IPS-11a (cell line): ENCODE results near the gene FOXP1.

ENCODE experiments used
- H3K4me3 ChIP-seq: one replicate; pipeline ENCODE4 v1.5.1; 2013; ENCODE audit warnings: low read depth, low read length, control low read depth

The FOXP1 gene

DNA sequence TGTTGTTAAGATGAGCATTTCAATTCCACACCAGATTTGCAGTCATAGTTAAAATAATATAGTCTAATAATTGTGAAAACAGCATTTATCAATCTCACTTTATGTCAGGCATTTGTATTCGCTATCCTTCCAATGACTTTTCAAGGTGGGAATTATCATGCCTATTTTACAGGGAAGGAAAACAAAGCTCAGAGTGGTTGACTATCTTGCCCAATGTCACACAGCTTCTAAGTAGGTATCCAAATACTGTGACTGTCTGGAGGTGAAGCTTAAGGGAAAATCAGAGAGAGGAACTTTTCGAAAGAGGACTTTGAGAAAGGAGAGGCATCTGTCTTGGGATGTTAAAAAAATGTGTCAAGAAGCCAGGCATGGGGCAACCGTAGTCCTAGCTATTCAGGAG lies 443.1 kb downstream of the FOXP1 start:
- H3K4me3 ChIP-seq = no peak overlapping the region

DNA sequence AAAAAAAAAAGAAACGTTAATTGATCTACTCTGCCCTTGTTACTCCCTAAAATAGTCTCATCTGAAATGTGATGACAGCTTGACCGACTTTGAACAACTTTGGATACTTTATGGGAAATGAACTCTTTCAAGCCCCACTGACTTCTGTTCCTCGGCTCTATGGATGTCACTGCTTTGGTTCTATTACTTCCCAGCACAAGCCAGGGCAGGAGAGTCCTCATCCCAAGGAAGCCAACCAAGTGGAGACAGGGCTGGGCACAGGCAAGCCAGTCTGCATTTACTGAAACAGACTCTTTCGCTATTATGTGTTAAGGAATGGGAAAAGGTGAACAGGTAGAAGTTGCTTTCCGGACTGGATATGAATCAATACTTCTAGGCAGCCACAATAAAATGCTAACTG lies 444.0 kb downstream of the FOXP1 start:
- H3K4me3 ChIP-seq = no peak overlapping the region

DNA sequence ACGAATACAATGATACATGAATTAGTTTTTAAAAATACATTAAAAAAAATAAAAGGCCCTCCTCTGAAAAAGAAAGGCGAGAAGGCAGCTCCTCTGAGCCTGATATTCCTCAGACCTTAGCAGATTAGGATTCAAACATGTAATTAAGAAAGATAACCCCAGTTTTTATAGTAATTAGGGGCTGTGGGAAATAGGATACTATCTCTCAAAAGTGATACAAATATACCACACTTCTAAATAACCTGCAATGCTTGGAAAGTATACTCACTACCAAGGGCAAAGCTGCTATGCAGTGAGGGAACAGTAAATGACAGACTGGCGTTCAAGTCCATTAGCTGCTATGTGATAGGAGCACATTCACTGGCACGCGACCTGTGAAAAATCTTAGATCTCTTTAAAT lies 445.1 kb downstream of the FOXP1 start:
- H3K4me3 ChIP-seq = no peak overlapping the region

DNA sequence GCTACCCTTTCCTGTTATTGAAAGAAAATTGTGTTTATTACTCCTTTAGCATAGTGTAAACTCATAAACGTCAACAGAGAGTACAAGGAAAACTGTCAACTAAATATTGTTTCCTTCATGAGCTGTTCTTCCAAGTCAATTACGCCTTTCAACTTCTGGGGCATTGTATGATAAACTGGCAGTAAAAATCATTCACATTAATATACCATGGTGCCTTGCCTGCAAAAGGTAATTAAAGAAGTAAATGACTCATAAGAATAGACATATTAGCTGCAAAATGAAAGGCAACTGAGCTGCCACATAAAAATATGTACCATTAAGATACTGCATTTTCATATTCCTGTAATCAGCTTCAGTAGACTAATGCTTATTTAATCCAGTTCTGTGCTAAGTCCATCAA lies 447.3 kb downstream of the FOXP1 start:
- H3K4me3 ChIP-seq = no peak overlapping the region

DNA sequence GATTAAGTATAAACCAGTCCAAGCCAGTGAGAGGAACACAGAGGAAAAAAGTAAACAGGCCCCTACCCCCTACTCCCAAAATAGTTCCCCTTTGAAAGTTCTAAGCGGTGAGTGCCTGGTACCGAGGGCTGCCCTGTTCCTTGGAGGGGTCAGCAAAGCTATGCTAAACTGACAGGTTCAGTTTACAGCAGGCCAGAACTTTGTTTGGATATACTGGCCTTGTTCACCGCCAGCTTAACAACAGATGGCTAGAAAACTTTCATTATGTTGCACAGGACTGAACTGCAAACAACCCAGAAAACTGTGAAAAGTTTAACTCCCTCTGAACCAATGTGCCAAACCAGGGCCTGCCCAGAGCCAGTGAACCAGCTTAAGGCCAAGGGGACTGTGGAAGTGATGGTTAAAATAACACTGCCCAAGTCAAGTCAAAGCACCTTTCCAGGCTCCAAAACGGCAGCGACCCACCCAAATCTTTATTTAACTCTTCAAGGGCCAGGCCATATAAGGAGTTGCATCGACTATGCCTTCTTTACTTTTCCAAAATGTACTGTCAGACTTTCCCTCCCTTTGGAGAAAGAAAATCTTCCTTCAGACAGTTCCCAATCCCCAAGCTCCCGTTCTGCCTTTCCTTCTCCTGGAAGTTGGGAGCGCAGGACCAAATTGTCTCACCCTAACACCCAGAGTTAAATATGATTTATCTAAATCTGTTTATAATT lies 448.0 kb downstream of the FOXP1 start:
- H3K4me3 ChIP-seq = no peak overlapping the region

DNA sequence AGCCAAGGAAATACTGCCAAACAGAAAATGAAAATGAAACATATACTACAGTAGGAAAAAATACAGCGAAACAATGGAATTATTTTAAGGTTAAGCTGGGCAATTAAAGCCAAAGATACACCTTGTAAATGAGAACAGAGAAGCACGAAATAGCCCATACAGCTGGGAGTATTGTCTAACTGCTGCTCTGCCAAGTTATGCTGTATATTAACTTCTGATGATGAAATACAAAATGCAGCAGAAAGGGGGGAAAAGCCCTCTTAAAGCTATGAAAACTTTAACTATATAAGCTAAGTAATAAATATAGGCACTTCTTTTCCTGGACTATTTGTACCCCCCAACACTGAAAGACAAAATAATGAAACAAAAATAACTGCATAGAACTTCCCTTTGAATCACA lies 449.0 kb downstream of the FOXP1 start:
- H3K4me3 ChIP-seq = no peak overlapping the region

DNA sequence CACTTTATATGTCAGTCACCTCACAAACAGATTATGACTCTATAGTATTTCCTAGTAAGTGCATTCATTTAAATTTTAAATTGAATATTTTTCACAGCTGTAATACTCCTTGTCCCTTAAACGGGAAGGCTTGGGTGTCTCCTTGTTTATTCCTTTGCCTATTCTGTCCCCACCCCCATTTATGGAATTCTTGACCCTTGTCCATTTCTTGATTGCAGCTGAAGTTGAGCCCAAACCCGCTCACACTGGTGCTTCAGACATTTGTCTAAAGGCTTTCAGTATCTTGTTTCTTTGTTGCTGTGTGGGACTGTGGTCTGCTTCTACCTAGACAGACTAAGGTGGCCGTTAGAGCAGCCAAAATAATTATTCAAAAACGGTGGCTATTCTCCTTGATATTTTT lies 449.7 kb downstream of the FOXP1 start:
- H3K4me3 ChIP-seq = no peak overlapping the region

DNA sequence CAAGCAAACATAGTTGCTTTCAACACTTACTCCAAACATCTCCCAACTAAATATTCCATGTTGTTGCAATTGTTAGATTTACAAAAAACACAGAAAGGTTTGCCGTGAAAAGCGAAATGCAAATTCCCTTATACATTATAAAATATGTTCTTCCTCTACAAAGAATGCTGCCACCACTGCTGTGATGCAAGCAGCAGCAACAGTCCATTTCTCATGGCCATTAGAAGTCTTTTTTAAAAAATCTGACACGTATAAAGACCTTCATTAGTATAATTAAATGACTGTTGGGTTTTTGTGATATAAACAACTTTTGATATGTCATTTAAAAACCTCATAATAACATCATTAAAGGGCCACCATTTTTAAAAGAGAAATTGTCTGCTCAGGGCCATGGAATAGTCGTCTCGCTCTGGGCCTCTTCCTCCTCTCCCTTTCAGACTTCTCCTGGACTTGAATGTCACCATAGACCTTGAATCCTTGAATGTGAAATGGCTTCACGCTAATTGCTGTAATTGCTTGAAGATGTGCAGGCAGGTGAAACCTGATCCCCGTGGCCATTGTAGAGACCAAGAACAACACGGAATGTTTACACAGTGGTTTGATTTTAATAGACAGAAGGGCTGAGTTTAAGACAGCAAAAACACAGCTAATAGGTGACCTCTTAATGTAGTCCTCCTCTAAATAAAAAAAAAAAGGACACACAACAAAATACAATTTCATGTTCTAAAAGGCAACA lies 450.4 kb downstream of the FOXP1 start:
- no peak overlapping the region for H3K4me3 ChIP-seq

DNA sequence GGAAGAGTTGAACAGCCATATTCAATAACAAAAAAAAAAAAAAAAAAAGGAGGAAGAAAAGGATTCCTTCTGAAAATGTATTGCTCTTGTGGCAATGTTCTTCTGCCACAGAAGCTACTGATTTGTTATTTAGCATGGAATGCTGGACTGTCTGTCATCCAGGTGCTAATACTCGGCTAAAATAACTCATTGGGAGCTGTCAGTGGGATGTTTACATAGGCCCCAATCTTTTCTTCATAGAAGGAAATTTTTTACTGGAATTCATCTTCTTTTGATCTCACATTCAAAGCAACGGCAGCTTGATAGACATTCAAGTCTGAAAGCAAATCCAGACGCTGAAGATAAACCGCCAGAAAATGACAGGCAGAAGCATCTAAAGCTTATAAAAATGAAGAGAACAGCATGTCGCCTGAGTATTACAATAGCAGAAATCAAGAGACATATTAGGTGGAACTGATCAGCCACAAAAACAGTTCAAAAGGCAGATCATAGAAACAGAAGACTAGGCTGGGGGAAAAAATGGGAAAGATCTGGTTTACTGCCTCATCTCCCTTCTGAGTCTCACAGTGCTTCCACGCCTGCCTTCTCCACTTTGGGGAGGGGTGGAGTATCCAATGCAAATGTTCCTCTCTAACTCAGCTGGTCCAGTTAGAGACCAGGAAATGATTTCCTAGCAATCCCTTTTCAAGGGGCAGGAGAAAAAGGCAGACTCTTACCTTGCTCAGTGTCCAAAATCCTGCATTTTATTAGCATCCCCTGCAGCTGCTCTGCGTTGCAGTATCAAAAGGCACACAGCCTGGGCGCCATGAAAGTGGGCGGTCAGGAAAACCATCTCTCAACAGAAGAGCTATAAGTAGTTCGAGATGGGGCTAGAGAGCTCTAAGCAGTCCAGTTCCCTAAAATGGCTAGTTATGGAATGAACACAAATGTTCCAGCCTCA lies 451.9 kb downstream of the FOXP1 start:
- H3K4me3 ChIP-seq = no peak overlapping the region

DNA sequence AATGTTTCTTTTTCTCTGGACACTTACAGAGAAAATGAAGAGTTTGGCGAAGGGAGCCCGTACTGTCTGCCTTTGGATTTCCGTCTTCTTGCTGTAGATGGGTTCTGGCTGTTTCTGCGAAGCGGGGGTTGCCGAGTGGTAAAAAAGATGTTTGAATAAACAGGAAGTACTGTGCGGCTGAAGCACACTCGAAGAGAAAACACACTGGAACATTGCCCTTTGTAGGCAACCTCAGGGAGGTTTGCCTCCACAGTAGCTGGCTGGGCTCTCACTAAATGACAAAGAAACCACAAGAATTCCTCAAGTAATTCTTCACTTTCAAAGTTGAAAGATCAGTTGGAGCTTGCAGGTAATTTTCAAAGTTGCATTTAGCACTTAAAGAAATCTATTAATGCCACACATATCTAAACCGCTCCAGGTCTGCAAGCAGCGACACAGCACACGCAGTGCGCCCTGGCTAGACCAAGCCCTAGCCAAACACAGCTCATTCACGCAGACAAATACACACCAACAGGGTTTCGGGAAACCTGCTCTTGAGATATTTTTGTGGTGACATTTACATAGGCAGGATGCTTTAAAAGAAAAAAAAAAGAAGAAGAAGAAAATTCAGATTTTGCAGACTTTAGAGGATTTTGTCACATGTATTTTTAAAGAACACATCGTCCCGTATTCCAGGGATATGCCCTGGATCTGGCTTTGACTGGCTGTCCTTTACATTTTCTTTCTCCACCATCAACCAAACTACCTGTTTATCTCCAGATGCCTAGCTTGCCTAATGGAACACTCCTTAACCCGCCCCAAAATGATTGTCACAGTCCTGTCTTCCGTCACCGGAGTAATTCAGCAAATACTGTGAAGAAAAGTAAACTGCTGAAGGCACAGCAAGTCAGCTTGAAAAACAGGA lies 452.8 kb downstream of the FOXP1 start:
- no peak overlapping the region for H3K4me3 ChIP-seq

DNA sequence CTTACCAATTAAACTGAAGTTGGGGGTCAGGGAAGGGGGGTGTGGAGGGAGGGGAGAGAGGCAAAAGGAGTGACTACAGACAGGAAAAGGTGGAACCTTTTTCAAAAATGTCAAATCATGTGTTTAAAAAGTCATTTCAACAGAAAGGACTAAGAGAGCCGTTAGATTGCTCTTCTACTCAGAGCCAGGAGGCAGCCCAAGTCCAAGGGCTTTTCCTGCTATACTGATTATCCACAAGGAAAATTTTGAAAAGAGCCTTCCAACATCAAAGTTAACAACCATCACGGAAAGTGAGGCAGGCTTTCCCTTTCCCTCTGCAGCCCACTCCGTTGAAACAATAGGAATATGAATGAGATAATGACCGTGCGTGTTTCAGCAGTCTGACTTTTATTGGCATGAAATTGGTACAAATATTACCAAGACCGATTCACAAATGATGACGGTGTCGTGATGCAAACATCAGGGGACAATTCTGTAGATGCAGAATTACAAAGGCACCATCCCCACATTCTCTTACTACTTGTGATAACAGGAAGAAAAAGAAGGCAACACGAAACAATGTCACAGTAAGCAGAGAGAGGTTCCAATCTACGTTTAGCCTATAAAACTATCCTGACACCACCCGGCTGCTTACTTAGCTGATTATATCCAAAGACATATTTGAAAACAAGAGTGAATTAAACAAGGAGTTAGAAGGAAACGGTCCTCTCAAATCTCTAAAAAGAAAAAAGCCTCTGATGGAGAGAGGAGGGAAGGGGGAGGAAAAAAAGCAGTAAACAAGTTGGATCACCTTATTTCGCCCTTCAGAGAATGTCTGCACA lies 453.7 kb downstream of the FOXP1 start:
- H3K4me3 ChIP-seq = no peak overlapping the region

DNA sequence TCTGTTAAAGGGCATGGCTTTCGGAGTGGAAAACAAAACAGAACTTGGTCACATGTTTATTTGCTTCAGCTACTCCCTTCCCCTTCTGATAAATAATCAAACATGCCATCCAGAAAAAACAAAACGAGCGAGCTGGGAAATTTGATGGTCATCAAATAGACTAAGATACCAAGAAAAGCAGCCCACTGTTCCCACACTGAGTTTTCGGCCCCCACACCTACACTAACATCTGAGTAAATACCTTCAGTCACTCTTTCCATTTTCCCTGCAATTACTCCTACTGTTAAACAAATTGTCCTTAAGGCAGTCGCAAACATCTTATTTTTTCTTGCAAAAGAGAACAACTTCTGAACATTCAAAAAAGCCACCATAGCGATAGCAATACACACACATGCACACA lies 454.6 kb downstream of the FOXP1 start:
- no peak overlapping the region for H3K4me3 ChIP-seq

DNA sequence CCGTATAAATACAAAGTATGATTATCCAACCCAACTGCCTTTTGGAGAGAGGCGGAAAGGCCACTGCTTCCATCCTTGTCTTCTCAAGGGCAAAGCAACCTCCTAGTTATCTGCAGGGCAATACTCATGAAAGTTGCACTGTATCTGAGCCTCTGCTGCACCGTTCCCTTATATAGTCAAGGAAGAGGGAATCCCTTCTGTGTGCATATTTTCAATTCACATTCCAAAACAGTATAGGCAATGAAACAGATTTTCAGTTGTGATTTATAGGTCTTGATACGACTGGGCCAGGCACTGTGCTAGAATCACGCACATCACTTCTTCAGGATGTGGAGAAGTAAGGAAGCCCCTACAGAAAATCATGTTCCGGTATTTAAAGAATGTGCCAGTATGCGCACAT lies 455.7 kb downstream of the FOXP1 start:
- H3K4me3 ChIP-seq = no peak overlapping the region

DNA sequence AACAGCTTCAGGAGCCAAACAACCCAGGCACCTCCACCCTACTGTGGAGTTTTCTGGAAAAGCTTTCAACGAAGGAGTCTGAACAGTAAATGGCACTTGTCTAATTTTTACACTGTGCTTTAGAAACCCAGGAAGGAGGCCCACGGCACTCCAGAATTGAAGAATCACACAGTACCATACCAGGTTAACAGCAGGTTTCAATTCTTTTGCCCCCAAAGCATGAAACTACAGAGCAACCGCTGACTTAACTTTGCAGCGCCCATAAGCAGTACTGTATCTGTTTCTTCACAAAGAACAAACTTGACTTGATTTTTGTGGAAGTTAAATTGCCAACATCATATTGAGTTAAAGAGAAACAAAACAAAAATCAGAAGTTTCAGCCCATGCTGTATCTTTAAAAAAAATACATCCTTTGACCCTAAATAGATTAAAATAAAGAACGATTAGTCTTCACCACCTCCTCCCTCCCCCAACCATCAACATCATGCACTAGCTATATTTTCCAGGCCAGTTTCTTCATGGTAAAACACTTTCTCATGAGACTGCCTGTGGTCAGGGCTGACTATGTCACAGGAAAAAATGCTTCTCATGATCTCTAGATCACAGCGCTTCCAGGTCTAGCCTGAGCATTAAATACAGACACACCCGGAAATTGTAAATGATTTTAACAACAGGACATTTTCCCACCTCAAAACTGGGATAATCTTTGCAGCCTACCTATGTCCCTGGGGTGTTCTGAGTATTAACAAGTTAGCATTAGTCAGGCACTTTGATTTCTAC lies 456.3 kb downstream of the FOXP1 start:
- no peak overlapping the region for H3K4me3 ChIP-seq

DNA sequence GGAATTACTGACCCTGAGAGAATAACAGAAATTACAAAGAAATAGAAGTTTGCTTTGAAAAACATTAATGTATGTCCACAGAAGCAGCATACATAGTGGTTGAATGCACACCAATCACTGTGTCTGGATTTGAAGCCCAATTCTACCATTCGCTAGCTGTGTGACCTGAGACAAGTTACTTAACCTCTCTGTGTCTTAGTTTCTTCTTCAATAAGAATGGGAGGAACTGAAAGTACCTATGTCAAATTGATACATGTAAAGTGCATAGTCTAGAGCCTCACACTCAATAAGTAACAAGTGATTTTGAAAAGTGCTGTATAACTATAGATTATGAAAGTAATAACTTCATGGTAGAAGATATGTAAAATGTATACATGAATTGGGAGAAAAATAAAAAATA lies 457.8 kb downstream of the FOXP1 start:
- no peak overlapping the region for H3K4me3 ChIP-seq

DNA sequence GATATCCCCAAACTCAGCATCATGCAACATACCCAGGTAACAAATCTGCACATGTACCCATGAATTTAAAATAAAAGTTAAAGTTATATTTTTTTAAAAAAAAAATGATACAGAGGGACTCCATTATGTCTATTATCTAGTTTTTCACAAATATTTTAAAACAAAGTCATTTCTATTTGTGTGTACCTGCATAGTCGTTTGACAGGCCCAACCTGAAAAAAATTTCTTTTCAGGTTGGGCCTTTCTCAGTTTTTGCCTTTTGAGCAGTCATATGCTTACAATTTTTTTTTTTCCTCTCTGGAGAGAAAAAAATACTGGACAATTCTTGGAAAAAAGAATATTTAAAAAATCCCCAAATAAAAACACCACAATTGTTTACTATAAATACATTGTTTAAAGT lies 459.5 kb downstream of the FOXP1 start:
- no peak overlapping the region for H3K4me3 ChIP-seq

DNA sequence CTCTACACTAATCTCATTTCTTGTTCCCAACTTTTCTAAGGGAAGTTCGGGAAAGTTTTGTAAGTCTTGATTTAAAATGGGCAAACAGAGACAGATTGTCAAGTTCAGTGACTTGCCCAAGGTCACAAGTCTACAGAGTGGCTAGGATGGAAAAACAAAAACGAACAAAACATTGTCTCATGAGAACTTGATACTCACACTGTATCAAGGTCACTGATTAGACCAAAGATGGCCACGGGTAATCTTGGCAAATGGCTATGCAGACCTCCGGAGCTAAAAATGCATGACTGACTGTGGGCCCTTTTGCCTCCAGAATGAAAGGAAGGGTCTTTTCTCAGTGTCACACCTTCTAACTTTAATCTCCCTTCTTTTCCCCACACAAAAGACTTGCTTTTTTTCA lies 460.9 kb downstream of the FOXP1 start:
- H3K4me3 ChIP-seq = no peak overlapping the region

DNA sequence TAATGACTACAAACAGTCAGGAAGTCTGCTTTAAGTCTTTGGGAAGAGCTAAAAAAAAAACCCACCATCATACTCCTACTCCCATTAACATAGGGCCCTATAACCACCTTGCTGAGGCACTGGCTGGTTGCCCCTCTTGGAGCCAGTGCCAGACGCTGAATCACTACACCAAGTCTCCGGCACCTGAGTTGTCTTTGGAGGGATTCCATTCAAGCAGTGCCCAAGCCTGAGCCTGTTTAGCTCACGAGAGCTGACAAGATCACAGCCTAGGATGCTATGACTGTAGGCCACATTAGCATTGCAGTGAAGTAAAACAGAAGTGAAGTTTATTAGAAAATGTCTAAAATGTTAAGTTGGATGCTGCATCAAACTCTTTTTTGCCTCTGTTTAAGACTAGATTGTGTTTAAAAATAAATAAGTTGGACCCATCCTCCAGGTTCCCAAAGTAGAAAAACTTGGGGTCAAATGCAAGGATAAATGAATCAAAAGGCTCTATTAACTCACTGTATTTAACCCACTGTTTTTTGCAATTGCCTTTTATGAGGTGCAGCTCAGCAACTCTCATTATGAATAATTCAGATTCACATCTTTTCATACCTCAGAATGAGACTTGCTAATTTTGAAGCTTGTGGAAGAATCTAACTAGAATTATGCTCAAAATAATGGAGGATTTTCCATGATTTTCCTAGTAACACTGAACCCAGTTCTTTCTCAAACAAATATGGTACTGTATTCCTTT lies 461.9 kb downstream of the FOXP1 start:
- H3K4me3 ChIP-seq = no peak overlapping the region
